Measurements from ENCODE around the gene ATXN7L3B. TPM values are rescaled to one million over a fixed set of nuclear protein-coding genes. Genes with fewer than 3 reads are reported as not detected.

The ATXN7L3B gene
- total RNA-seq, 2 donors from 2014 or later = 28.2 to 37.3 TPM

DNA sequence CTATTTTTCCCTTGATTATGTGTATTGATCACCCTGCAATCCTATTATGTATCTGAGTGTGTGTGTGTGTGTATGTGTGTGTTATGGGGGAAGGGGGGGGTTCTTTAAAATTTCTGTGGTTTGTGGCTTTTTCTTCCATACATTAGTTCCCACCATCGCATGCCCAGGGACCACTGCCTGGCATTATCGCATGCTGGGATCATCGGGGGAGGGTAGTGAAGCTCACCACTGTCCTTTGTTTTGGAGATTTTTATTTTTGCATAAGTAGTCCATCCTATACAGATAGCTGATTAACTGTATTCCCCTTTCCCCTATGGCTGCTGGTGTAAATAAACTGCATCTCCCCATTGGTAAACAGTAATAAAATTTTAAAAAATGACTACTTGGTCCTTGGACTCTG lies 3.4 kb downstream of the ATXN7L3B start:
- intact Hi-C loops (cut with DNase I) = no loop called here
- H3K4me3 ChIP-seq = no peak overlapping the region
- no peaks in the 10 kb centered on the region for H3K9me3 ChIP-seq
- no peak for DNase-seq (ENCODE audit: low spot score)
- H3K36me3 ChIP-seq = no peaks in the 10 kb centered on the region
- no peaks in the 10 kb centered on the region for H3K27me3 ChIP-seq (replicated peaks; ENCODE audit: insufficient read depth)
- no peak overlapping the region for H3K27ac ChIP-seq
- no peak for TF ChIP-seq POLR2AphosphoS5 (IDR thresholded peaks at IDR 0.05)
- TF ChIP-seq POLR2A (IDR thresholded peaks at IDR 0.05) = no peak
- TF ChIP-seq, protein P1, sequence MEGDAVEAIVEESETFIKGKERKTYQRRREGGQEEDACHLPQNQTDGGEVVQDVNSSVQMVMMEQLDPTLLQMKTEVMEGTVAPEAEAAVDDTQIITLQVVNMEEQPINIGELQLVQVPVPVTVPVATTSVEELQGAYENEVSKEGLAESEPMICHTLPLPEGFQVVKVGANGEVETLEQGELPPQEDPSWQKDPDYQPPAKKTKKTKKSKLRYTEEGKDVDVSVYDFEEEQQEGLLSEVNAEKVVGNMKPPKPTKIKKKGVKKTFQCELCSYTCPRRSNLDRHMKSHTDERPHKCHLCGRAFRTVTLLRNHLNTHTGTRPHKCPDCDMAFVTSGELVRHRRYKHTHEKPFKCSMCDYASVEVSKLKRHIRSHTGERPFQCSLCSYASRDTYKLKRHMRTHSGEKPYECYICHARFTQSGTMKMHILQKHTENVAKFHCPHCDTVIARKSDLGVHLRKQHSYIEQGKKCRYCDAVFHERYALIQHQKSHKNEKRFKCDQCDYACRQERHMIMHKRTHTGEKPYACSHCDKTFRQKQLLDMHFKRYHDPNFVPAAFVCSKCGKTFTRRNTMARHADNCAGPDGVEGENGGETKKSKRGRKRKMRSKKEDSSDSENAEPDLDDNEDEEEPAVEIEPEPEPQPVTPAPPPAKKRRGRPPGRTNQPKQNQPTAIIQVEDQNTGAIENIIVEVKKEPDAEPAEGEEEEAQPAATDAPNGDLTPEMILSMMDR (IDR thresholded peaks at IDR 0.05) = no peak
- H3K4me1 ChIP-seq (replicated peaks) = peaks cover 5% of the 10 kb centered on the region
- WGBS = 67% methylated on average over 3 of the region's 3 CpGs

DNA sequence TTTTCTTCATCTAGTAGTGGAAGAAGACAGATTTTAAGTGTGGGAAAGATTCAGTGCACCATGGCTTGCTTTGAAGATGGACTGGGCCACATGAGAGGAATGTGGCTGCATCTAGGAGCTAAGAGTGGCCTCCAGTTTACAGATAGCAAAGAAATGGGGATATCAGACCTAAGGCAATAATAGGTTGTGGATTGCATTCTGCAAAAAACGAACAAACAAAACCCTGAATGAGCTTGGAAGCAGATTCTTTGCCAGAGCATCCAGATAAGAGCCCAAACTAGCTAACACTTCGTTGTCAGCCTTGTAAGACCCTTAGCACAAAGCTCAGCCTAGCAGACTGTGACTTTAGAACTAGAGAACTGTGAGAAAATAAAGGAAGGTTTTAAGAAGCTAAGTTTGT lies 9.6 kb downstream of the ATXN7L3B start:
- Histone ChIP-seq H3K27me3 (replicated peaks; ENCODE audit: insufficient read depth) (no peaks in the 10 kb centered on the region), H3K4me3 (no peak overlapping the region), H3K4me1 (replicated peaks) (no peaks in the 10 kb centered on the region), H3K27ac (no peak overlapping the region), H3K36me3 (no peaks in the 10 kb centered on the region), H3K9me3 (no peaks in the 10 kb centered on the region)
- WGBS = 68% methylated on average over 2 of the region's 2 CpGs
- intact Hi-C loops (cut with DNase I) = no loop called here
- TF ChIP-seq, protein P1 (IDR thresholded peaks at IDR 0.05) = no peak
- TF ChIP-seq POLR2AphosphoS5 (IDR thresholded peaks at IDR 0.05) = no peak
- no peak for DNase-seq (ENCODE audit: low spot score)

DNA sequence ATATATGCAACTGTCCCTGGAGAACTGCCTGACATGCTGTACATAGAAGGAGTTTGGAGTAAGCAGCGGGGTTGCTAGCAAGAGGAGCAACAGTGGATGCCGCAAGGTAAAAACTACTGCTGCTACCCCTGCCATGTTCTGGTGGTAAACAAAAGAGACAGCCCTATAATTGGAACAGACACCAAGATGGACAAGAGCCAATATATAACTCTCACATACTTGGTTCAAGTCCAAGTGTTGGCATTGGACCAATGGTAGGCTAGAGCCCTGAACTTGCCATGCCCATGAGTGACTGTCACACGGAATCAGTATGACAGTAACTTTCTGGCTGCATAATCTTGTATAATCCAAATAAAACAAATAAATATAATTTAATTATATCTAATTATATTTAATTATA lies 13.7 kb downstream of the ATXN7L3B start:
- DNase-seq (ENCODE audit: low spot score) = no peak

DNA sequence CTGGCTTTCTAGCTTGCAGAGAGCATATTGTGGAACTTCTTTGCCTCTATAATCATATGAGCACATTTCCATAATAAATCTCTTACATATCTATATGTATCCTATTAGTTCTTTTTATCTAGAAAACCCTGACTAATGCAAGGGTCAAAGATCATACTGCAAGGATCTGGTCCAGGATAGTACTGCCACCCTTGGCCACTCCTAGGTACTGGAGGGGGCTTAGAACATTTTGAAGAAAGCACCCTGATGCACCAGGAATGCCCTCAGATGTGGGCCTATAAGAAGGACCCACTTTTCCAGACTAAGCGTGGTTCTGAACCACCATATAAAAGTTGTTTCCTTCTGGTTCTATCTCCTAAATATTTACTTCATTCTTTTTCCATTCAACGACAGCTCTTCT lies 14.6 kb downstream of the ATXN7L3B start:
- no peak overlapping the region for H3K4me3 ChIP-seq
- intact Hi-C loops (cut with DNase I) = no loop called here
- no peaks in the 10 kb centered on the region for H3K9me3 ChIP-seq
- no peaks in the 10 kb centered on the region for H3K27me3 ChIP-seq (replicated peaks; ENCODE audit: insufficient read depth)
- no peaks in the 10 kb centered on the region for H3K36me3 ChIP-seq
- TF ChIP-seq, protein P1 (IDR thresholded peaks at IDR 0.05) = no peak
- TF ChIP-seq POLR2A (IDR thresholded peaks at IDR 0.05) = no peak
- no peak for TF ChIP-seq POLR2AphosphoS5 (IDR thresholded peaks at IDR 0.05)
- WGBS = 95% methylated on average over 2 of the region's 2 CpGs
- no peak overlapping the region for H3K27ac ChIP-seq
- no peaks in the 10 kb centered on the region for H3K4me1 ChIP-seq (replicated peaks)
- no peak for DNase-seq (ENCODE audit: low spot score)

More for the DNA sequence above, 13.7 kb downstream of the ATXN7L3B start:
- no peak overlapping the region for H3K4me3 ChIP-seq
- no peaks in the 10 kb centered on the region for H3K9me3 ChIP-seq
- 85% methylated on average over 3 of the region's 3 CpGs for WGBS
- TF ChIP-seq, protein P1 (IDR thresholded peaks at IDR 0.05) = no peak
- TF ChIP-seq POLR2AphosphoS5 (IDR thresholded peaks at IDR 0.05) = no peak
- no peak for TF ChIP-seq POLR2A (IDR thresholded peaks at IDR 0.05)
- no peaks in the 10 kb centered on the region for H3K36me3 ChIP-seq
- no peaks in the 10 kb centered on the region for H3K4me1 ChIP-seq (replicated peaks)
- intact Hi-C loops (cut with DNase I) = no loop called here
- no peaks in the 10 kb centered on the region for H3K27me3 ChIP-seq (replicated peaks; ENCODE audit: insufficient read depth)
- H3K27ac ChIP-seq = no peak overlapping the region

DNA sequence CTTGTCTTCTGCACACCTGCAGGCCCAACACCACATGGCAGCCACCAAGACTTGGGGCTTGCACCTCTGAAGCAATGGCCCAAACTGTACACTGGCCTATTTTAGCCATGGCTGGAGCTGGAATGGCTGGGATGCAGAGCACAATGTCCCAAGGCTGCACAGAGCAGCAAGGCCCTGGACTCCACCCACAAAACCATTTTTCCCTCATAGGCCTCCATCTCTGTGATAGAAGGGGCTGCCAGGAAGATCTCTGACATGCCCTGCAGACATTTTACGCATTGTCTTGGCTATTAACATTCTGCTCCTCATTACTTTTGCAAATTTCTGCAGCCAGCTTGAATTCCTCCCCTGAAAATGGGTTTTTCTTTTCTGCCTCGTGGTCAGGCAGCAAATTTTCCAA lies 22.1 kb downstream of the ATXN7L3B start:
- Histone ChIP-seq H3K4me1 (replicated peaks) (no peaks in the 10 kb centered on the region), H3K9me3 (no peaks in the 10 kb centered on the region), H3K36me3 (no peaks in the 10 kb centered on the region), H3K4me3 (no peak overlapping the region), H3K27ac (no peak overlapping the region), H3K27me3 (replicated peaks; ENCODE audit: insufficient read depth) (no peaks in the 10 kb centered on the region)
- no peak for DNase-seq (ENCODE audit: low spot score)
- no peak for TF ChIP-seq POLR2A (IDR thresholded peaks at IDR 0.05)
- TF ChIP-seq, protein P1 (IDR thresholded peaks at IDR 0.05) = no peak
- intact Hi-C loops (cut with DNase I) = no loop called here
- 60% methylated on average over 2 of the region's 2 CpGs for WGBS
